Measurements from ENCODE around the gene SEZ6L2. TPM values are rescaled to one million over a fixed set of nuclear protein-coding genes. Genes with fewer than 3 reads are reported as not detected.
A peak's percentile ranks its signal among the peaks of the same experiment; 100 is the strongest.
"Not testable (repeated sequence)": the region's sequence is repeated elsewhere in the genome, so short reads cannot be mapped to it uniquely, and the experiment has no call there.

SEZ6L2 gene
- total and polyA plus RNA-seq, 2 of the 13 experiments (the other 11 are each of a cell fraction or from before 2014, with no cell fraction given) = 14.9 to 16.9 TPM

GRCh38 chr16:29889372-29889771 lies 10.0 kb downstream of the SEZ6L2 start:
- CTCF ChIA-PET (ENCODE audit: low intra/inter-chr PET ratio, low total read pairs) = not testable (repeated sequence)
- TF ChIP-seq ZNF121 (CRISPR knock-in tag; IDR thresholded peaks at IDR 0.05) = 0 out of 2 replicates have a peak, but pooled peaks have one; percentile 19
- 98% methylated on average over 3 of the region's 3 CpGs for whole genome bisulfite sequencing (ENCODE audit: low lambda C conversion rate)

GRCh38 chr16:29883987-29884386 lies 15.4 kb downstream of the SEZ6L2 start:
- ATAC-seq = no peak
- Histone ChIP-seq H2AFZ (ENCODE audit: low read length) (no peak overlapping the region), H3K27me3 (ENCODE audit: control insufficient read depth in 1 of 2, insufficient read depth in 2 of 2, low read length in 2 of 2) (no peaks in the 10 kb centered on the region), H3K79me2 (ENCODE audit: insufficient read depth, low read length) (no peaks in the 10 kb centered on the region), H3K4me2 (ENCODE audit: low read depth, low read length) (no peak overlapping the region), H3K9me3 (ENCODE audit: low read length) (no peaks in the 10 kb centered on the region), H4K20me1 (ENCODE audit: insufficient read depth, low read length) (no peaks in the 10 kb centered on the region), H3K9ac (ENCODE audit: insufficient read depth, low read depth, low read length) (no peak overlapping the region), H3K4me1 (ENCODE audit: insufficient read depth, low read length) (peaks cover 12% of the 10 kb centered on the region), H3K27ac (ENCODE audit: extremely low read length, insufficient read depth, low read length) (no peak overlapping the region), H3K4me3 (replicated peaks in 1 of 3; ENCODE audit: insufficient read depth in 1 of 3, low read depth in 2 of 3, low read length in 3 of 3) (no peak overlapping the region), H3K36me3 (replicated peaks in 1 of 2; ENCODE audit: control insufficient read depth in 1 of 2, insufficient read depth in 2 of 2, low read length in 2 of 2) (peaks cover 4 to 15% of the 10 kb centered on the region in 2 experiments; a peak in 3 of 5 replicates)
- no peak for FAIRE-seq
- no TSS peak for BruUV-seq (replicated peaks)
- CTCF ChIA-PET (ENCODE audit: low intra/inter-chr PET ratio, low total read pairs) = no interaction called here
- WGBS (ENCODE audit: low lambda C conversion rate) = 93% methylated on average over 6 of the region's 6 CpGs
- intact Hi-C loops (cut with micrococcal nuclease; ENCODE audit: unreplicated experiment) (no loop called here), in situ Hi-C loops (cut with HindIII; ENCODE audit: extremely low pct_ligation_motif_present, low pct_unique_long_range_greater_than_20kb) (no loop called here)
- POLR2A ChIA-PET = interaction anchor here (2.0 kb wide), 1 partner anchor 16 kb away, joined by 7 read pairs; the partner anchor contains the start of genes ASPHD1 and SEZ6L2
- TF ChIP-seq ZNF614 (CRISPR knock-in tag; IDR thresholded peaks at IDR 0.05; ENCODE audit: borderline replicate concordance) (no peak), ZNF12 (CRISPR knock-in tag; IDR thresholded peaks at IDR 0.05) (no peak), RFXAP (CRISPR knock-in tag; IDR thresholded peaks at IDR 0.05; ENCODE audit: borderline replicate concordance) (no peak)
- no peak for DNase-seq (ENCODE audit: low spot score)

More at GRCh38 chr16:29889372-29889771, 10.0 kb downstream of the SEZ6L2 start:
- POLR2A ChIA-PET = interaction anchor here (1.6 kb wide), 1 partner anchor 10 kb away, joined by 5 read pairs; the partner anchor contains the start of genes ASPHD1 and SEZ6L2
- H3K9ac ChIP-seq (ENCODE audit: insufficient read depth, low read depth, low read length); DNase-seq (ENCODE audit: low spot score); H3K27ac ChIP-seq (ENCODE audit: extremely low read length, insufficient read depth, low read length); H3K36me3 ChIP-seq (replicated peaks in 1 of 2; ENCODE audit: control insufficient read depth in 1 of 2, insufficient read depth in 2 of 2, low read length in 2 of 2); FAIRE-seq; BruUV-seq (replicated peaks); in situ Hi-C loops (cut with HindIII; ENCODE audit: extremely low pct_ligation_motif_present, low pct_unique_long_range_greater_than_20kb); H3K9me3 ChIP-seq (ENCODE audit: low read length); H4K20me1 ChIP-seq (ENCODE audit: insufficient read depth, low read length); H3K79me2 ChIP-seq (ENCODE audit: insufficient read depth, low read length); H3K27me3 ChIP-seq (ENCODE audit: control insufficient read depth in 1 of 2, insufficient read depth in 2 of 2, low read length in 2 of 2); H2AFZ ChIP-seq (ENCODE audit: low read length); H3K4me2 ChIP-seq (ENCODE audit: low read depth, low read length); intact Hi-C loops (cut with micrococcal nuclease; ENCODE audit: unreplicated experiment); H3K4me3 ChIP-seq (replicated peaks in 1 of 3; ENCODE audit: insufficient read depth in 1 of 3, low read depth in 2 of 3, low read length in 3 of 3); ATAC-seq: not testable (repeated sequence)
- peaks cover 32% of the 10 kb centered on the region for H3K4me1 ChIP-seq (ENCODE audit: insufficient read depth, low read length)

Measured in HepG2 (cell line).